Measurements from ENCODE around the gene CCDC82. TPM values are rescaled to one million over a fixed set of nuclear protein-coding genes. Genes with fewer than 3 reads are reported as not detected.

Gene CCDC82
- total RNA-seq, 1 donor from 2014 or later = 28.4 TPM

GRCh38 chr11:96400697-96401096 lies 11.0 kb upstream of the CCDC82 start:
- H3K27me3 ChIP-seq = no peaks in the 10 kb centered on the region
- H3K36me3 ChIP-seq = no peaks in the 10 kb centered on the region
- no peak overlapping the region for H3K4me3 ChIP-seq
- H3K9me3 ChIP-seq = no peaks in the 10 kb centered on the region
- DNase-seq (no peak), ATAC-seq (no peak)
- intact Hi-C loops (cut with DNase I) = no loop called here
- TF ChIP-seq CTCF (IDR thresholded peaks at IDR 0.05) = no peak
- H3K27ac ChIP-seq = no peak overlapping the region
- no peaks in the 10 kb centered on the region for H3K4me1 ChIP-seq

DNA sequence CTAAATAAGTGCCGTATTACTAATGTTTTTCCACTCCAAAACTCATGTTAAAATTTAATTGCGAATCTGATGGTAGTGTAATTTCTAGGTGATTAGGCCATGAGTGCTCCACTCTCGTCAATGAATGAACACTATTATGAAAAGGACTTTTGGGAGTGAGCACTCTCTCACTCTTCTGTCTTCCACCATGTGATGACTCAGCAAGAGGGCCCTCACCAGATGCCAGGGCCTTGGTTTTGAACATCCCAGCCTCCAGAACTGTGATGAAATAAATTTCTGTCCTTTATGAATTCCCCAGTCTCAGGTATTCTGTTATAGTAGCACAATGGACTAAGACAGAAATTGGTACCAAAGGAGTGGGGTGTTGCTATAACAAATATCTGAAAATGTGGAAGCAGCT lies 8.2 kb upstream of the CCDC82 start:
- intact Hi-C loops (cut with DNase I) = no loop called here
- H3K4me1 ChIP-seq = no peaks in the 10 kb centered on the region
- H3K27ac ChIP-seq = no peak overlapping the region
- no peaks in the 10 kb centered on the region for H3K9me3 ChIP-seq
- ATAC-seq (no peak), DNase-seq (no peak)
- H3K36me3 ChIP-seq = no peaks in the 10 kb centered on the region
- no peak overlapping the region for H3K4me3 ChIP-seq
- H3K27me3 ChIP-seq = no peaks in the 10 kb centered on the region
- no peak for TF ChIP-seq CTCF (IDR thresholded peaks at IDR 0.05)

GRCh38 chr11:96396637-96397036 lies 6.9 kb upstream of the CCDC82 start:
- H3K4me3 ChIP-seq = no peak overlapping the region
- H3K27ac ChIP-seq = no peak overlapping the region
- DNase-seq = no peak
- H3K4me1 ChIP-seq = no peaks in the 10 kb centered on the region
- no peak for TF ChIP-seq CTCF (IDR thresholded peaks at IDR 0.05)
- no peaks in the 10 kb centered on the region for H3K27me3 ChIP-seq
- H3K9me3 ChIP-seq = no peaks in the 10 kb centered on the region
- no peaks in the 10 kb centered on the region for H3K36me3 ChIP-seq
- no peak for ATAC-seq
- intact Hi-C loops (cut with DNase I) = no loop called here

DNA sequence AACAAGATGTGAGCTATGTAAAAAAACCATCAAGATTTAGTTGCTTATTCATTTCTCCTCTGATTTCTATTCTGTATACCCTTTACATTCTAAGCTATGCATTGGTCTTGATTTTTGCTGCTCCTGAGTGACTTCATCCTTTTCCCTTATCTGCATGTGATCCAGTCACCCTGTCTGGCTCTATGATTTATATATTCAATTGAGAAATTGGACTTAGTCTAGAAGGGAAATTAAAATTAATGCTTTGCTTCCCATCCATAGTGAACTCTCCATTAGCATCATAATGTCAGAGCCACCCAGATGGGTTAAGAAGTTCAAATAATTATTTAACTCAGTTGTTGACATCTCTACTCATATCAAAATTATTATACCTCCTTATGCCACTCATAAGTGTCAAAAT lies 5.1 kb upstream of the CCDC82 start:
- Histone ChIP-seq H3K27ac (no peak overlapping the region), H3K9me3 (no peaks in the 10 kb centered on the region), H3K4me3 (no peak overlapping the region), H3K4me1 (peaks cover 6% of the 10 kb centered on the region), H3K36me3 (no peaks in the 10 kb centered on the region), H3K27me3 (no peaks in the 10 kb centered on the region)
- DNase-seq (no peak), ATAC-seq (no peak)
- no peak for TF ChIP-seq CTCF (IDR thresholded peaks at IDR 0.05)
- intact Hi-C loops (cut with DNase I) = no loop called here

DNA sequence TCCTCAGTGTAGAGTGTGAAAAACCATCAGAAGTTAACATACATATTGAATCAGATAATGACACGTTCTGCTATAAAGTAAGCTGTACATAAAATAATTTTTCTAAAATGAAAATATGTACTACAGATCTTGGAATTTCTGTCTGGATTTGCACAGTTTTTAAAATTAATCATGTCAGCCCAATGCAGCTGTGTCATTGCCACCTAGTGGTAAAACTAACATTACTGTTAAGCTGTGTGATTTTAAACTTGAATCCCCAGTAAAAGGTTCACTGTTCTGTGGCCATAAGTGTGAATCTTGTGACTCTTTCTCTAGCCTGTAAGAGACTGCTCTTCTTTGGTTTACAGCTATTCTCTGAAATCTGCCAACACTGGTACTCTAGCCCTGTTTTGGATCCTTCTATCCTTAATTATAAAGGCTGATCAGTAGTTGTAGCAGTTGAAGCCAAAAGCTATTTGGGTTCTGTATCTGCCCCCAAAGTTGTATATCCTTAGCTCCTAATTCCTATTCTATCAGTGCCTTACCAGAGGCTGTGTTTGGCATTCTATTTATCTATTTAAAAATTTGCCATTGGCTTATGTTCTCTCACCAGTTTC lies 4.1 kb upstream of the CCDC82 start:
- Histone ChIP-seq H3K36me3 (no peaks in the 10 kb centered on the region), H3K9me3 (no peaks in the 10 kb centered on the region), H3K27ac (no peak overlapping the region), H3K27me3 (no peaks in the 10 kb centered on the region), H3K4me3 (no peak overlapping the region), H3K4me1 (peaks cover 6% of the 10 kb centered on the region)
- no peak for ATAC-seq
- DNase-seq = no peak
- intact Hi-C loops (cut with DNase I) = no loop called here
- TF ChIP-seq CTCF (IDR thresholded peaks at IDR 0.05) = peak; percentile 73
